IMR-90 (cell line): ENCODE results near the gene SHLD1. TPM values are rescaled to one million over a fixed set of nuclear protein-coding genes. Genes with fewer than 3 reads are reported as not detected.

Source experiments
- ATAC-seq: fragments of 200-7000 bp; cut with Tn5 transposase; 2 replicates; pipeline ENCODE4 v1.9.1; 2020; ENCODE audit warnings: low read depth, mild to moderate bottlenecking, moderate library complexity
- BruUV-seq: library from RNA; stranded (reverse); fragments of 400-500 nt; replicated peaks from 2 replicates; lab custom pipeline; 2021; lab: Mats Ljungman, UMichigan
- CTCF ChIA-PET: fragments of 300-600 bp; formaldehyde crosslinking; extraction: SDS; loops from one replicate; lab custom pipeline; 2021; ENCODE audit warnings: antibody characterized with exemption; lab: Yijun Ruan, JAX
- POLR2A ChIA-PET: fragments of 300-600 bp; sonication (Branson Sonifier 250); formaldehyde crosslinking; loops from one replicate; lab custom pipeline; 2022; ENCODE audit warnings: antibody characterized with exemption; ENCODE audit not compliant: unreplicated experiment; lab: Charles Lee
- DNase-seq: peaks from one replicate; pipeline ENCODE4 v3.0.0; 2013
- H2AFZ ChIP-seq: replicated peaks from 2 replicates; pipeline ENCODE3; 2013; ENCODE audit warnings: low read length, mild to moderate bottlenecking; ENCODE audit not compliant: poor library complexity
- H2AK5ac ChIP-seq: 2 replicates; pipeline ENCODE4 v1.6.1; 2013; ENCODE audit warnings: low read depth, low read length, inconsistent platforms
- H2AK9ac ChIP-seq: replicated peaks from 2 replicates; pipeline ENCODE3; 2013; ENCODE audit warnings: mild to moderate bottlenecking, low read depth, low read length, moderate library complexity; ENCODE audit not compliant: poor library complexity
- H2BK120ac ChIP-seq: 2 replicates; pipeline ENCODE4 v1.6.1; 2013; ENCODE audit warnings: low read depth, low read length, inconsistent platforms
- H2BK15ac ChIP-seq: 3 replicates; pipeline ENCODE4 v1.6.1; 2013; ENCODE audit warnings: low read depth, low read length, inconsistent platforms
- H2BK20ac ChIP-seq: 2 replicates; pipeline ENCODE4 v1.6.1; 2013; ENCODE audit warnings: low read depth, mild to moderate bottlenecking, inconsistent platforms, low read length, moderate library complexity
- H2BK5ac ChIP-seq: 2 replicates; pipeline ENCODE4 v1.6.1; 2013; ENCODE audit warnings: mild to moderate bottlenecking, low read depth, low read length, inconsistent platforms; ENCODE audit not compliant: poor library complexity, severe bottlenecking
- H3K14ac ChIP-seq: replicated peaks from 2 replicates; pipeline ENCODE4 v1.6.1; 2013; ENCODE audit warnings: low read depth, low read length, inconsistent platforms
- H3K18ac ChIP-seq: 2 replicates; pipeline ENCODE4 v1.6.1; 2013; ENCODE audit warnings: low read depth, low read length, control low read depth
- H3K23ac ChIP-seq: 2 replicates; pipeline ENCODE4 v1.6.1; 2013; ENCODE audit warnings: low read depth, low read length, inconsistent platforms
- H3K27ac ChIP-seq: 2 replicates; pipeline ENCODE4 v1.5.1; 2013; ENCODE audit warnings: mild to moderate bottlenecking, control low read depth, low read length; ENCODE audit not compliant: insufficient read depth
- H3K27me3 ChIP-seq: 2 replicates; pipeline ENCODE4 v1.6.1; 2013; ENCODE audit warnings: low read length; ENCODE audit not compliant: control insufficient read depth, insufficient read depth
- H3K36me3 ChIP-seq: 2 replicates; pipeline ENCODE4 v1.6.1; 2013; ENCODE audit warnings: low read length, mixed read lengths; ENCODE audit not compliant: control insufficient read depth, insufficient read depth
- H3K4ac ChIP-seq: 2 replicates; pipeline ENCODE4 v1.6.1; 2013; ENCODE audit warnings: low read depth, low read length, inconsistent platforms
- H3K4me1 ChIP-seq: 2 replicates; pipeline ENCODE4 v1.6.1; 2013; ENCODE audit warnings: low read length, mixed read lengths; ENCODE audit not compliant: control insufficient read depth, insufficient read depth
- H3K4me2 ChIP-seq: 2 replicates; pipeline ENCODE4 v1.6.1; 2013; ENCODE audit warnings: low read depth, mild to moderate bottlenecking, control low read depth, low read length, moderate library complexity
- H3K4me3 ChIP-seq: 2 replicates; pipeline ENCODE4 v1.5.1; 2013; ENCODE audit warnings: low read depth, mild to moderate bottlenecking, control low read depth, low read length, moderate library complexity; ENCODE audit not compliant: insufficient read depth
- H3K56ac ChIP-seq: 2 replicates; pipeline ENCODE4 v1.6.1; 2013; ENCODE audit warnings: low read length, inconsistent platforms; ENCODE audit not compliant: insufficient read depth; ENCODE audit errors: extremely low read depth
- H3K79me1 ChIP-seq, 2 experiments: 2 replicates each; pipeline ENCODE4 v1.6.1; 2013; ENCODE audit warnings: low read length in 2 of 2, inconsistent platforms in 1 of 2, low read depth in 1 of 2
- H3K9ac ChIP-seq: 2 replicates; pipeline ENCODE4 v1.6.1; 2013; ENCODE audit warnings: low read depth, low read length, control low read depth
- H3K9me1 ChIP-seq: 2 replicates; pipeline ENCODE4 v1.6.1; 2013; ENCODE audit warnings: low read length, inconsistent platforms; ENCODE audit not compliant: insufficient read depth
- H3K9me3 ChIP-seq: 2 replicates; pipeline ENCODE4 v1.6.1; 2013; ENCODE audit warnings: low read length; ENCODE audit not compliant: control insufficient read depth, insufficient read depth
- H4K20me1 ChIP-seq: 2 replicates; pipeline ENCODE4 v1.6.1; 2013; ENCODE audit warnings: low read length, inconsistent platforms; ENCODE audit not compliant: insufficient read depth
- H4K5ac ChIP-seq: 2 replicates; pipeline ENCODE4 v1.6.1; 2013; ENCODE audit warnings: mild to moderate bottlenecking, low read depth, low read length, control low read depth
- H4K8ac ChIP-seq, 2 experiments: 2 replicates each; pipeline ENCODE4 v1.6.1; 2013; ENCODE audit warnings: low read depth in 2 of 2, low read length in 2 of 2, control low read depth in 1 of 2, inconsistent platforms in 1 of 2
- H4K91ac ChIP-seq: 2 replicates; pipeline ENCODE4 v1.6.1; 2013; ENCODE audit warnings: low read depth, low read length, inconsistent platforms; ENCODE audit not compliant: insufficient read depth
- BHLHE40 ChIP-seq: fragments of 150-350 bp; IDR thresholded peaks from 2 replicates; pipeline ENCODE4 v1.6.1; 2016; ENCODE audit warnings: mild to moderate bottlenecking, low read depth, low read length
- CEBPB ChIP-seq: IDR thresholded peaks from 2 replicates; pipeline ENCODE4 v1.6.1; 2012; ENCODE audit warnings: low read depth, low read length, improper control_type of control experiment
- CHD1 ChIP-seq: IDR thresholded peaks from 2 replicates; pipeline ENCODE4 v1.6.1; 2012; ENCODE audit warnings: low read depth, low read length, improper control_type of control experiment
- ELK1 ChIP-seq: fragments of 150-350 bp; IDR thresholded peaks from 2 replicates; pipeline ENCODE4 v1.6.1; 2016; ENCODE audit warnings: low read depth, mild to moderate bottlenecking, low read length, moderate library complexity, borderline replicate concordance
- FOS ChIP-seq: fragments of 150-350 bp; IDR thresholded peaks from 2 replicates; pipeline ENCODE4 v1.6.1; 2016; ENCODE audit warnings: low read depth, low read length
- MAFK ChIP-seq: IDR thresholded peaks from 2 replicates; pipeline ENCODE4 v1.6.1; 2012; ENCODE audit warnings: low read depth, low read length, improper control_type of control experiment
- MAZ ChIP-seq: IDR thresholded peaks from 2 replicates; pipeline ENCODE4 v1.6.1; 2012; ENCODE audit warnings: low read depth, mild to moderate bottlenecking, low read length, improper control_type of control experiment, moderate library complexity, borderline replicate concordance
- MXI1 ChIP-seq: IDR thresholded peaks from 2 replicates; pipeline ENCODE4 v1.6.1; 2012; ENCODE audit warnings: low read depth, mild to moderate bottlenecking, low read length, moderate library complexity, borderline replicate concordance
- NFE2L2 ChIP-seq: fragments of 150-350 bp; IDR thresholded peaks from 2 replicates; pipeline ENCODE4 v1.6.1; 2016; ENCODE audit warnings: low read depth, mild to moderate bottlenecking, low read length
- POLR2A ChIP-seq: IDR thresholded peaks from 2 replicates; pipeline ENCODE4 v1.6.1; 2012; ENCODE audit warnings: mild to moderate bottlenecking, low read depth, low read length
- RAD21 ChIP-seq: IDR thresholded peaks from 2 replicates; pipeline ENCODE4 v1.6.1; 2012; ENCODE audit warnings: low read length, improper control_type of control experiment
- RCOR1 ChIP-seq: IDR thresholded peaks from 2 replicates; pipeline ENCODE4 v1.6.1; 2012; ENCODE audit warnings: mild to moderate bottlenecking, low read length, improper control_type of control experiment; ENCODE audit not compliant: insufficient replicate concordance
- RFX5 ChIP-seq: IDR thresholded peaks from 2 replicates; pipeline ENCODE4 v1.8.0; 2012; ENCODE audit warnings: low read depth, mild to moderate bottlenecking, low read length, moderate library complexity
- SMC3 ChIP-seq: fragments of 150-350 bp; IDR thresholded peaks from 2 replicates; pipeline ENCODE4 v1.6.1; 2016; ENCODE audit warnings: low read depth, mild to moderate bottlenecking, antibody characterized with exemption, low read length, moderate library complexity
- USF2 ChIP-seq: fragments of 150-350 bp; IDR thresholded peaks from 2 replicates; pipeline ENCODE4 v1.6.1; 2017; ENCODE audit warnings: mild to moderate bottlenecking, antibody characterized with exemption, low read length, low read depth
- WGBS, 2 experiments: methylation state at CpG; one replicate each; pipeline versions ENCODE4 v1.1.5 to v1.1.7; 2013; ENCODE audit warnings: missing lambda C conversion rate in 2 of 2; ENCODE audit not compliant: insufficient read length in 1 of 2; ENCODE audit errors: extremely low coverage in 2 of 2; 5-methylcytosine and 5-hydroxymethylcytosine counted together
- dilution Hi-C: fragments of 300-500 bp; cut with HindIII; formaldehyde crosslinking; loops from one replicate; pipeline ENCODE4 v1.14.3; 2018; ENCODE audit warnings: low sequenced_read_pairs; ENCODE audit not compliant: unreplicated experiment
- in situ Hi-C: fragments of 300-500 bp; cut with MboI; formaldehyde crosslinking; loops from 3 replicates; pipeline ENCODE4 v1.14.3; 2019; ENCODE audit warnings: low sequenced_read_pairs, inconsistent platforms, mixed read lengths
- intact Hi-C: fragments of 100-400 bp; cut with micrococcal nuclease; formaldehyde crosslinking; loops from 2 replicates; pipeline ENCODE4 v1.10.0; 2022
- polyA plus RNA-seq, 3 experiments: library from polyadenylated mRNA; depleted of rRNA; stranded (reverse); fragments of >200 nt; gene quantifications; 2 replicates each; pipeline ENCODE4 v1.2.3, GENCODE V29; 2012; ENCODE audit warnings: low replicate concordance in 1 of 3
- total RNA-seq: library from RNA; depleted of rRNA; stranded (reverse); fragments of >200 nt; gene quantifications from 2 replicates; pipeline ENCODE4 v1.2.3, GENCODE V29; 2012
- TF ChIP-seq, protein P1 (sequence below): conservative IDR thresholded peaks from 2 replicates; pipeline ENCODE4 v1.5.1; 2012; ENCODE audit warnings: mild to moderate bottlenecking, low read depth, low read length, improper control_type of control experiment

The SHLD1 gene
- total and polyA plus RNA-seq, 2 of the 4 experiments (the other 2 are of a cell fraction) = 2.6 to 3.0 TPM

GRCh38 chr20:5885866-5886265 lies 135.7 kb downstream of the SHLD1 start:
- H3K27ac ChIP-seq = no peak overlapping the region
- H2AK5ac ChIP-seq = no peak overlapping the region
- CTCF ChIA-PET = no interaction called here
- DNase-seq (no peak), ATAC-seq (no peak)
- in situ Hi-C loops = no loop called here
- H3K4ac ChIP-seq = no peak overlapping the region
- no peak overlapping the region for H4K91ac ChIP-seq
- no peaks in the 10 kb centered on the region for H3K4me1 ChIP-seq
- H3K9ac ChIP-seq = no peak overlapping the region
- no peaks in the 10 kb centered on the region for H3K9me3 ChIP-seq
- no peak overlapping the region for H2BK20ac ChIP-seq
- H3K79me1 ChIP-seq = no peaks in the 10 kb centered on the region
- no peak overlapping the region for H3K4me3 ChIP-seq
- BruUV-seq = no TSS peak
- no peak for TF ChIP-seq MAZ
- TF ChIP-seq MAFK = no peak
- no peak for TF ChIP-seq NFE2L2
- TF ChIP-seq, protein P1, sequence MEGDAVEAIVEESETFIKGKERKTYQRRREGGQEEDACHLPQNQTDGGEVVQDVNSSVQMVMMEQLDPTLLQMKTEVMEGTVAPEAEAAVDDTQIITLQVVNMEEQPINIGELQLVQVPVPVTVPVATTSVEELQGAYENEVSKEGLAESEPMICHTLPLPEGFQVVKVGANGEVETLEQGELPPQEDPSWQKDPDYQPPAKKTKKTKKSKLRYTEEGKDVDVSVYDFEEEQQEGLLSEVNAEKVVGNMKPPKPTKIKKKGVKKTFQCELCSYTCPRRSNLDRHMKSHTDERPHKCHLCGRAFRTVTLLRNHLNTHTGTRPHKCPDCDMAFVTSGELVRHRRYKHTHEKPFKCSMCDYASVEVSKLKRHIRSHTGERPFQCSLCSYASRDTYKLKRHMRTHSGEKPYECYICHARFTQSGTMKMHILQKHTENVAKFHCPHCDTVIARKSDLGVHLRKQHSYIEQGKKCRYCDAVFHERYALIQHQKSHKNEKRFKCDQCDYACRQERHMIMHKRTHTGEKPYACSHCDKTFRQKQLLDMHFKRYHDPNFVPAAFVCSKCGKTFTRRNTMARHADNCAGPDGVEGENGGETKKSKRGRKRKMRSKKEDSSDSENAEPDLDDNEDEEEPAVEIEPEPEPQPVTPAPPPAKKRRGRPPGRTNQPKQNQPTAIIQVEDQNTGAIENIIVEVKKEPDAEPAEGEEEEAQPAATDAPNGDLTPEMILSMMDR = no peak
- no peak for TF ChIP-seq SMC3
- no peak for TF ChIP-seq CHD1
- no peak for TF ChIP-seq MXI1
- TF ChIP-seq RCOR1 = no peak
- TF ChIP-seq RFX5 = no peak
- TF ChIP-seq RAD21 = no peak
- TF ChIP-seq BHLHE40 = no peak
- TF ChIP-seq POLR2A = no peak
- TF ChIP-seq USF2 = no peak
- no peak for TF ChIP-seq CEBPB
- no peak for TF ChIP-seq ELK1
- TF ChIP-seq FOS = no peak
- H3K56ac ChIP-seq = no peak overlapping the region
- POLR2A ChIA-PET = no interaction called here
- H4K8ac ChIP-seq = no peak overlapping the region
- no peak overlapping the region for H4K5ac ChIP-seq
- no peak overlapping the region for H2AK9ac ChIP-seq
- no peak overlapping the region for H2BK15ac ChIP-seq
- intact Hi-C loops = no loop called here
- dilution Hi-C loops = no loop called here
- no peaks in the 10 kb centered on the region for H3K9me1 ChIP-seq
- H2AFZ ChIP-seq = no peak overlapping the region
- H3K18ac ChIP-seq = no peak overlapping the region
- H3K36me3 ChIP-seq = no peaks in the 10 kb centered on the region
- no peaks in the 10 kb centered on the region for H4K20me1 ChIP-seq
- no peak overlapping the region for H3K4me2 ChIP-seq
- no peak overlapping the region for H3K23ac ChIP-seq
- peaks cover 15% of the 10 kb centered on the region for H3K27me3 ChIP-seq
- no peak overlapping the region for H2BK120ac ChIP-seq
- WGBS, 2 experiments = 0% methylated on average over 1 of the region's 6 CpGs; no CpG with 5 or more reads in 1 of the 2 experiments
- H2BK5ac ChIP-seq = no peak overlapping the region
- no peak overlapping the region for H3K14ac ChIP-seq
